CD4-positive, alpha-beta T cell (primary cell): ENCODE results near the gene PAGR1. TPM values are rescaled to one million over a fixed set of nuclear protein-coding genes. Genes with fewer than 3 reads are reported as not detected.
"Not testable (repeated sequence)": the region's sequence is repeated elsewhere in the genome, so short reads cannot be mapped to it uniquely, and the experiment has no call there.

Experiments
- ATAC-seq: fragments of 200-7000 bp; cut with Tn5 transposase; one replicate; pipeline ENCODE4 v1.10.0; 2022; ENCODE audit warnings: mild to moderate bottlenecking; ENCODE audit not compliant: poor library complexity
- CTCF ChIA-PET: fragments of 350-600 bp; sonication (Branson Sonifier 250); formaldehyde crosslinking; loops from one replicate; lab custom pipeline; 2021; ENCODE audit warnings: antibody characterized with exemption, inconsistent platforms; lab: Charles Lee
- POLR2A ChIA-PET: fragments of 350-600 bp; sonication (Branson Sonifier 250); formaldehyde crosslinking; loops from one replicate; lab custom pipeline; 2021; ENCODE audit warnings: antibody characterized with exemption, inconsistent platforms; lab: Charles Lee
- DNase-seq, 14 experiments: peaks; one replicate each; pipeline ENCODE4 v3.0.0-alpha.2; 2013 to 2020; ENCODE audit warnings: mixed read lengths in 2 of 14
- H3K27ac ChIP-seq, 2 donors: one replicate each; pipeline versions ENCODE4 v1.5.1 to v1.7.0; 2013; ENCODE audit warnings: low read length in 2 of 2, low read depth in 1 of 2, mild to moderate bottlenecking in 1 of 2
- H3K27me3 ChIP-seq, 2 experiments: 1 replicate in 1 of 2; 2 replicates in 1 of 2; pipeline versions ENCODE4 v1.6.1 to v1.7.0; 2013; ENCODE audit warnings: low read length in 2 of 2, control low read depth in 1 of 2, mild to moderate bottlenecking in 1 of 2, moderate library complexity in 1 of 2; ENCODE audit not compliant: insufficient read depth in 2 of 2, control insufficient read depth in 1 of 2
- H3K36me3 ChIP-seq: one replicate; pipeline ENCODE4 v1.6.1; 2013; ENCODE audit warnings: low read length, control low read depth; ENCODE audit not compliant: insufficient read depth
- H3K4me1 ChIP-seq: one replicate; pipeline ENCODE4 v1.6.1; 2013; ENCODE audit warnings: low read length, control low read depth; ENCODE audit not compliant: insufficient read depth
- H3K4me3 ChIP-seq: one replicate; pipeline ENCODE4 v1.5.1; 2013; ENCODE audit warnings: mild to moderate bottlenecking, low read length, moderate library complexity
- H3K9me3 ChIP-seq, 2 experiments: 1 replicate in 1 of 2; 2 replicates in 1 of 2; pipeline versions ENCODE4 v1.6.1 to v1.7.0; 2013; ENCODE audit warnings: low read length in 2 of 2, mild to moderate bottlenecking in 2 of 2, control low read depth in 1 of 2, moderate library complexity in 1 of 2; ENCODE audit not compliant: control insufficient read depth in 1 of 2, insufficient read depth in 1 of 2
- H3K27ac Mint-ChIP-seq: one replicate; pipeline ENCODE4 v1.8.0; 2020; ENCODE audit warnings: mixed read lengths
- H3K27me3 Mint-ChIP-seq: one replicate; pipeline ENCODE4 v1.8.0; 2021; ENCODE audit warnings: mixed read lengths
- H3K36me3 Mint-ChIP-seq: one replicate; pipeline ENCODE4 v1.8.0; 2021; ENCODE audit warnings: low read depth, mixed read lengths
- H3K4me1 Mint-ChIP-seq: one replicate; pipeline ENCODE4 v1.8.0; 2021; ENCODE audit warnings: low read depth, mixed read lengths
- H3K4me3 Mint-ChIP-seq: one replicate; pipeline ENCODE4 v1.8.0; 2020; ENCODE audit warnings: mild to moderate bottlenecking, mixed read lengths
- H3K9me3 Mint-ChIP-seq: one replicate; pipeline ENCODE4 v1.8.0; 2020; ENCODE audit warnings: mixed read lengths
- CTCF ChIP-seq: fragments of 200-600 bp; IDR thresholded peaks from one replicate; pipeline ENCODE4 v1.8.0; 2022; ENCODE audit warnings: antibody characterized with exemption, mild to moderate bottlenecking
- intact Hi-C, 2 experiments: fragments of 100-400 bp; cut with DNase I in 1 of 2; cut with micrococcal nuclease in 1 of 2; formaldehyde crosslinking; loops; one replicate each; pipeline versions ENCODE4 v1.15.1 to v1.9.0; 2023 to 2025; cut with DNase I, micrococcal nuclease
- total RNA-seq, 174 experiments: library from RNA in 2 of 174; stranded (reverse) in 2 of 174; gene quantifications; one replicate each; pipeline ENCODE4 v1.2.3 and lab custom pipeline; 2021 to 2026

Gene PAGR1
- total RNA-seq, 2 experiments from 2014 or later: 20.3 TPM

GRCh38 chr16:29791845-29792807 is 23.8 kb upstream of the PAGR1 start:
- Histone ChIP-seq H3K4me3 (peak overlapping the region; percentile 93), H3K36me3 (peaks cover 14% of the 10 kb centered on the region), H3K4me1 (peaks cover 39% of the 10 kb centered on the region), H3K9me3 (no peaks in the 10 kb centered on the region), H3K27ac (no peak overlapping the region), H3K27me3 (no peaks in the 10 kb centered on the region)
- H3K4me3 Mint-ChIP-seq: peak overlapping the region; percentile 96
- H3K4me1 Mint-ChIP-seq: peaks cover 46% of the 10 kb centered on the region
- intact Hi-C loops: loop anchor here (1.0 to 2.0 kb wide), 2 partner anchors 11 to 53 kb away; no protein-coding TSS in a partner anchor
- H3K36me3 Mint-ChIP-seq: peaks cover 36% of the 10 kb centered on the region
- no peaks in the 10 kb centered on the region for H3K27me3 Mint-ChIP-seq
- ChIA-PET CTCF (interaction anchor here (1.4 to 3.5 kb wide), 4 partner anchors 12 to 91 kb away, joined by 3 to 60 read pairs (median 32); partner anchors contain the start of gene PAGR1), POLR2A (interaction anchor here (1.1 to 8.9 kb wide), 7 partner anchors 12 to 90 kb away, joined by 3 to 217 read pairs (median 50); partner anchors contain the start of genes C16orf54, MAZ and PAGR1)
- peak overlapping the region; percentile 97 for H3K27ac Mint-ChIP-seq
- peak in 1 of 14 experiments; percentile 53 for DNase-seq
- no peak for TF ChIP-seq CTCF
- no peaks in the 10 kb centered on the region for H3K9me3 Mint-ChIP-seq
- ATAC-seq: no peak

- Mint-ChIP-seq H3K4me1 (peaks cover 46% of the 10 kb centered on the region), H3K36me3 (peaks cover 47% of the 10 kb centered on the region)
- H3K4me3 Mint-ChIP-seq, H3K27ac Mint-ChIP-seq, H3K27ac ChIP-seq, DNase-seq, H3K27me3 ChIP-seq, intact Hi-C loops, H3K4me3 ChIP-seq, ATAC-seq, H3K9me3 Mint-ChIP-seq, H3K9me3 ChIP-seq, H3K27me3 Mint-ChIP-seq: not testable (repeated sequence)
- ChIA-PET POLR2A (interaction anchor here (0.6 to 8.9 kb wide), 4 partner anchors 11 to 122 kb away, joined by 3 to 217 read pairs (median 31); partner anchors contain the start of gene MAZ), CTCF (interaction anchor here (1.1 to 1.4 kb wide), 2 partner anchors 23 to 55 kb away, joined by 3 read pairs; partner anchors contain the start of gene PAGR1)
- Histone ChIP-seq H3K4me1 (peaks cover 39% of the 10 kb centered on the region), H3K36me3 (peaks cover 24% of the 10 kb centered on the region)
These were observed 22.8 kb upstream of the PAGR1 start for GRCh38 chr16:29793153-29793552.

DNA sequence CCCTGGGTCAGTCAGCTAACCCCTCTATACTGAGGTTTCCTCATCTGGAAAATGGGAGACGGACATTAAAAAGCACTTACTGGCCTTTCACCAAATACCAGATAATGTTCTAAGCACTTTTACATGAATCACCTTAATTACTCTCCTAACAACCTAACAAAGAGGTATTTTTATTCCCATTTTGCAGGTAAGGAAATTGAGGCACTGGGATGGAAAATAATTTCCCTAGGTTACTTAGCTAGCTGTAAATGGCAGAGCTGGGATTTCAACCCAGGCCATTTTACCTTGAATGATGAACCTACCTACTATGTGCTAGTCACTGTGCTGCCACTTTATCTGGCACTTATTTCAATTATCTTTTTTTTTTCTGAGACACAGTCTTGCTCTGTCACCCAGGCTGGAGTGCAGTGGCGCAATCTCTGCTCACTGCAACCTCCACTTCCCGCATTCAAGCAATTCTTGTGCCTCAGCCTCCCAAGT is 21.7 kb upstream of the PAGR1 start:
- no peaks in the 10 kb centered on the region for H3K9me3 Mint-ChIP-seq
- H3K36me3 ChIP-seq: peaks cover 36% of the 10 kb centered on the region
- CTCF ChIA-PET: interaction anchor here (1.0 to 1.1 kb wide), 2 partner anchors 9 to 54 kb away, joined by 3 to 4 read pairs; no protein-coding TSS in a partner anchor
- no peak overlapping the region for H3K27ac Mint-ChIP-seq
- no peaks in the 10 kb centered on the region for H3K27me3 Mint-ChIP-seq
- H3K27ac ChIP-seq: no peak overlapping the region
- ATAC-seq (no peak), DNase-seq (no peak)
- H3K36me3 Mint-ChIP-seq: peaks cover 57% of the 10 kb centered on the region
- intact Hi-C loops: no loop called here
- peaks cover 42% of the 10 kb centered on the region for H3K4me1 Mint-ChIP-seq
- POLR2A ChIA-PET: interaction anchor here (2.2 to 8.9 kb wide), 2 partner anchors 9 to 55 kb away, joined by 4 to 217 read pairs; partner anchors contain the start of gene MAZ
- no peaks in the 10 kb centered on the region for H3K9me3 ChIP-seq
- no peak for TF ChIP-seq CTCF
- H3K27me3 ChIP-seq: no peaks in the 10 kb centered on the region
- peaks cover 38% of the 10 kb centered on the region for H3K4me1 ChIP-seq
- no peak overlapping the region for H3K4me3 ChIP-seq
- peak overlapping the region; percentile 66 for H3K4me3 Mint-ChIP-seq
